ENCODE results near the gene ARHGAP28. TPM values are rescaled to one million over a fixed set of nuclear protein-coding genes. Genes with fewer than 3 reads are reported as not detected.

ARHGAP28 gene
- total RNA-seq, 1 donor from 2014 or later, result 15.7 TPM

DNA sequence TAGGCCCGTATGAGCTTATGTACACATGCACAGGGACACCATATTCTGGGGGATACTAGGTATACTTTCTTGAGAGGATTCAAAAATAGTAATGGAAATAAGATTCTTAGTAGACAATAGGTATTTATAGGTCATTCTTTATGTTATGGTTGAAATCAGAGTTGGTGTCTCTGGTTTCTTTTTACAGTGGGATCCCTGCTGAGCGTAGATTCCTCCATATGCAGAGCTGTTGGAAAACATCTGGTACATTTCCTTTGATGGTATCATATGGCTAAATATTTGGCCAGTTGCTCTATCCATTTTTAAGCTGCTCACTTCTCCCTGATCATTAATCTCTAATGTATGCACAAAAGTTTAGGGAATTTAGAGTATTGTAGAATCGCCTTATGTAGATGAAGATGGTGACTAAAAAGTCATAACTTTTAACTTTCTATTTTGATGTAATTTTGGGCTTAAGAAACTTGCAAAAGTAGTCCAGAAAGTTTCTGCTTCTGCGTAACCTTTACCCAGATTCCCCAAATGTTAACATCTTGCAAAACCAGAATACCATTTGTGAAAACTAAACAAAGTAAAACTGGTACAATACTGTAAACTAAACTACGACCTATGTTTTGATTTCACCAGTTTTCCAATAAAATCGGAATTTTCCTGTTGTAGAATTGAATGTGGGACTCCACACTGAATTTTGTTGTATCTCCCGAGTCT, 5.4 kb downstream of the ARHGAP28 start:
- Histone ChIP-seq H3K36me3 (no peaks in the 10 kb centered on the region), H3K4me1 (no peaks in the 10 kb centered on the region), H3K4me3 (no peak overlapping the region), H3K27me3 (no peaks in the 10 kb centered on the region), H3K27ac (peak overlapping the region; percentile 37), H3K9me3 (no peaks in the 10 kb centered on the region)
- DNase-seq, result no peak
- ATAC-seq, result no peak
- intact Hi-C loops (cut with DNase I), result no loop called here
- TF ChIP-seq, protein P1, sequence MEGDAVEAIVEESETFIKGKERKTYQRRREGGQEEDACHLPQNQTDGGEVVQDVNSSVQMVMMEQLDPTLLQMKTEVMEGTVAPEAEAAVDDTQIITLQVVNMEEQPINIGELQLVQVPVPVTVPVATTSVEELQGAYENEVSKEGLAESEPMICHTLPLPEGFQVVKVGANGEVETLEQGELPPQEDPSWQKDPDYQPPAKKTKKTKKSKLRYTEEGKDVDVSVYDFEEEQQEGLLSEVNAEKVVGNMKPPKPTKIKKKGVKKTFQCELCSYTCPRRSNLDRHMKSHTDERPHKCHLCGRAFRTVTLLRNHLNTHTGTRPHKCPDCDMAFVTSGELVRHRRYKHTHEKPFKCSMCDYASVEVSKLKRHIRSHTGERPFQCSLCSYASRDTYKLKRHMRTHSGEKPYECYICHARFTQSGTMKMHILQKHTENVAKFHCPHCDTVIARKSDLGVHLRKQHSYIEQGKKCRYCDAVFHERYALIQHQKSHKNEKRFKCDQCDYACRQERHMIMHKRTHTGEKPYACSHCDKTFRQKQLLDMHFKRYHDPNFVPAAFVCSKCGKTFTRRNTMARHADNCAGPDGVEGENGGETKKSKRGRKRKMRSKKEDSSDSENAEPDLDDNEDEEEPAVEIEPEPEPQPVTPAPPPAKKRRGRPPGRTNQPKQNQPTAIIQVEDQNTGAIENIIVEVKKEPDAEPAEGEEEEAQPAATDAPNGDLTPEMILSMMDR (IDR thresholded peaks at IDR 0.05), result no peak

- DNase-seq, result no peak
- H3K27ac ChIP-seq, result no peak overlapping the region
- H3K9me3 ChIP-seq, result no peaks in the 10 kb centered on the region
- H3K36me3 ChIP-seq, result no peaks in the 10 kb centered on the region
- no peaks in the 10 kb centered on the region for H3K4me1 ChIP-seq
- H3K27me3 ChIP-seq, result no peaks in the 10 kb centered on the region
- TF ChIP-seq, protein P1 (IDR thresholded peaks at IDR 0.05), result no peak
- ATAC-seq, result no peak
- no peak overlapping the region for H3K4me3 ChIP-seq
- intact Hi-C loops (cut with DNase I), result no loop called here
Measured at GRCh38 chr18:6737833-6738232, 8.3 kb downstream of the ARHGAP28 start.

GRCh38 chr18:6738622-6739021, 9.1 kb downstream of the ARHGAP28 start:
- no peaks in the 10 kb centered on the region for H3K27me3 ChIP-seq
- H3K9me3 ChIP-seq, result no peaks in the 10 kb centered on the region
- intact Hi-C loops (cut with DNase I), result no loop called here
- no peaks in the 10 kb centered on the region for H3K4me1 ChIP-seq
- ATAC-seq (no peak), DNase-seq (no peak)
- no peak overlapping the region for H3K27ac ChIP-seq
- H3K4me3 ChIP-seq, result no peak overlapping the region
- TF ChIP-seq, protein P1 (IDR thresholded peaks at IDR 0.05), result no peak
- no peaks in the 10 kb centered on the region for H3K36me3 ChIP-seq

DNA sequence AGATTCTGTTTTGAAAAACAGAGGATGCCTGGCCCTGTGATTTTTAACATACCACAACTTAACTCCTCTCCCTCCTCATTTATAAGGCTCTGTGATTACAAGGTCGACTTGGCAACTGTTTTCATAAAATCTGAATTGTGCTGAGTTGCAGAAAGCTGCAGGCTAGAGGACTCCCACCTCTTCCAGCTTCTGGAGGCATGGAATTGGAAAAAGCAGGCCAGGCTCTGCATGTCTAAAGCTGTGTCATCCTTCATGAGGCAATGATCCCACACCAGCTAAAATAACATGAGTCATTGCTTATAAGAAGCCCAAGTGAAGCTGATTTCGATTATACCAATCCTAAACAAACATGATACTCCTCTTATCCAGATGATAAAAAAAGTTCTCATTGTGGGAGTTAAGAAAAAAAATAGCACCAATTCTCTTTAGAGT, 11.7 kb downstream of the ARHGAP28 start:
- no peak for DNase-seq
- peak; percentile 61 for ATAC-seq
- no peaks in the 10 kb centered on the region for H3K4me1 ChIP-seq
- intact Hi-C loops (cut with DNase I), result no loop called here
- H3K9me3 ChIP-seq, result no peaks in the 10 kb centered on the region
- no peaks in the 10 kb centered on the region for H3K27me3 ChIP-seq
- H3K36me3 ChIP-seq, result no peaks in the 10 kb centered on the region
- TF ChIP-seq, protein P1 (IDR thresholded peaks at IDR 0.05), result no peak
- H3K4me3 ChIP-seq, result no peak overlapping the region
- H3K27ac ChIP-seq, result peak overlapping the region; percentile 5

DNA sequence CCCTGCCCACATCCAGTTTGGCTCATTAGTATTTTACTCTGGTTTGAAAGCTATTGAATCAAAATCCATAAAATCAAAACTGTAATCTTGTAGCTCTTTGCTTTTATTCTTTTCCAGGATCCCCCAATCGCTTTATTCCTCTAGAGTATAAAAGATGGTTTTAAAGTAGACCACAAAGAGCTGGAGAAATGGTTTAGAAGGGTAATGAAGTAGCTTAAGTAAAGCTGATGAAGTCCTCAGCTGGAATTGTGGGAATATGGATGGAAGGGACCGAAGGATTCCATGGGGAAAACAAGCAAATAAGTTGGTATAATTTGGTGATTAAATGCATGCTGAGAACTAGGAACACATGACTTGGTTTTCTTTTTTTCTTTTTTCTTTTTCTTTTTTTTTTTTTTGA, 12.3 kb downstream of the ARHGAP28 start:
- no peaks in the 10 kb centered on the region for H3K36me3 ChIP-seq
- H3K9me3 ChIP-seq, result no peaks in the 10 kb centered on the region
- H3K27me3 ChIP-seq, result no peaks in the 10 kb centered on the region
- TF ChIP-seq, protein P1 (IDR thresholded peaks at IDR 0.05), result no peak
- ATAC-seq (no peak), DNase-seq (no peak)
- peak overlapping the region; percentile 5 for H3K27ac ChIP-seq
- no peak overlapping the region for H3K4me3 ChIP-seq
- H3K4me1 ChIP-seq, result no peaks in the 10 kb centered on the region
- intact Hi-C loops (cut with DNase I), result no loop called here
